ENCODE data around the gene FAM120AOS.
"Not testable (repeated sequence)": the region's sequence is repeated elsewhere in the genome, so short reads cannot be mapped to it uniquely, and the experiment has no call there.

The FAM120AOS gene

DNA sequence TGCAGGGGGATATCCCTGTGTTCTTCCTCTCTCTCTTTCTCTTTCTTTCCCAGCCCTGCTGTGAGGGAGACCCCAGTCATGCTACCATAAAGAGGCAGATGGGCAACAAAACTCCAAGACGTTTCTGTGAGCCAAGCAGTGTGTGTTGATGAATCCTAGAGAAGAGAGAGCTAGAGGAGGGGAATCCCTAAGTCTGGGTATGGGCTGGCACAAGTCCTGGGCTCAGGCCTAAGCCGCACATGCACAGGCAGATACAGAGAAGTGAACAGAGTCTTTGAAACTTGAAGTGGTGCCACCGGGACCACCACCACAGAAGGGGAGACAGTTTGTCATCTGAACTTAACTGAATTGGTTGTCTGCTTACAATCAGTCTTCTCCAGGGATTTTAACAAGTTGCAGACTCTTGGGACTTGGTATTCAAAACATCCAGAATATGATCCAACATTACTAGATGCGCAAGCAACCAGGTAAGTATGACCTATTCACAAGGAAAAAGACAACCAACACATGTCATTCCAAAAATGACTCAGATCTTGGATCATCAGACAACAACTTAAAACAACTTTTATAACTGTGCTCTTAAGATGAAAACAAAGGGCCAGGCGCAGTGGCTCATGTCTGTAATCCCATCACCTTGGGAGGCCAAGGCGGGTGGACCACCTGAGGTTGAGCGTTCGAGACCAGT lies 12.3 kb downstream of the FAM120AOS start:
- no peak for DNase-seq (ENCODE audit: low read depth in 2 of 3, low spot score in 1 of 3)

- not testable (repeated sequence) for DNase-seq (ENCODE audit: low read depth in 2 of 3, low spot score in 1 of 3)
Measured at GRCh38 chr9:93439301-93439700, 14.1 kb downstream of the FAM120AOS start.

DNA sequence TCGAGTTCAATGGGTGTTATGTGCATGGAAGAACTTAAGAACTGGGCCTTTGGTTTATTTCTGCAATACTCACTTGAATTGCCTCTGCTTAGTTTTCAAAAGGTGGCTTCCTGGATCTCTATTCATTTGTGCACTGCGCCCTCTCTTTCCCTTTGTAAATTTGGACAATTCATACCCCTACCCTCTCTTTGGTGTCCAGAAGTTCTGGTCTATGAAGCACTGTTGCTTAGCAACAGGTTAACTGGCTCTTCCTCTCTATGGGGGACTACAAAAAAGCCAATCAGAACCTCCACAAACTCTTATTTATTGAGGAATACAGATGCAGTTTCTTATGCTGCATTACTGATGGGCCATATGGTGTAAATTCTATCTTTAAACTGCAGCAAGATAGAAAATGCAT lies 15.4 kb downstream of the FAM120AOS start:
- DNase-seq (ENCODE audit: low read depth in 2 of 3, low spot score in 1 of 3) = no peak

- DNase-seq (ENCODE audit: low read depth in 2 of 3, low spot score in 1 of 3) = no peak
Measured at GRCh38 chr9:93436655-93437407, 16.6 kb downstream of the FAM120AOS start.

- DNase-seq (ENCODE audit: low read depth in 2 of 3, low spot score in 1 of 3) = no peak
Measured at GRCh38 chr9:93436218-93436617, 17.2 kb downstream of the FAM120AOS start.

GRCh38 chr9:93435386-93435785 lies 18.0 kb downstream of the FAM120AOS start:
- no peak for DNase-seq (ENCODE audit: low read depth in 2 of 3, low spot score in 1 of 3)

- no peak for DNase-seq (ENCODE audit: low read depth in 2 of 3, low spot score in 1 of 3)
Measured at GRCh38 chr9:93434056-93434455, 19.3 kb downstream of the FAM120AOS start.

DNA sequence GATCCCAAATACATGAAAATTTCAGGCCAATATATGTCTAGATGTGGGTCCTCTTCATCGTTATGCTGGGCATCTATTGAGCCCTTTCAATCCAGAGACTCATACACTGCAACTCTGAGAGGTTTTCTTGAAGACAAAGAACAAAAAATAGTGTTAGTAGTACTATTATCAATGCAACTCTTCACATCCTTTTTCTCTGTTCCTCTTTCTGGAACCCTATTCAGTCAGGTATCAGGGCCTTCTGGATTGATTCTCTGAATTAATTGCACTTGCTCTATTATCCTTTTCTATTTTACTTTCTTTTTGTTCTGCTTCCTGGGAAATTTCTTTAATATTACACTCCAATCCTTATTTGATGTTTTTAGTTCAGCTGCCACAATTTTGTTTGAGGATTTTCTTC lies 20.4 kb downstream of the FAM120AOS start:
- DNase-seq (ENCODE audit: low read depth in 2 of 3, low spot score in 1 of 3) = no peak

- no peak for DNase-seq (ENCODE audit: low read depth in 2 of 3, low spot score in 1 of 3)
Measured at GRCh38 chr9:93431539-93432105, 21.8 kb downstream of the FAM120AOS start.

- DNase-seq (ENCODE audit: low read depth in 2 of 3, low spot score in 1 of 3) = no peak
Measured at GRCh38 chr9:93427655-93428379, 25.6 kb downstream of the FAM120AOS start.

DNA sequence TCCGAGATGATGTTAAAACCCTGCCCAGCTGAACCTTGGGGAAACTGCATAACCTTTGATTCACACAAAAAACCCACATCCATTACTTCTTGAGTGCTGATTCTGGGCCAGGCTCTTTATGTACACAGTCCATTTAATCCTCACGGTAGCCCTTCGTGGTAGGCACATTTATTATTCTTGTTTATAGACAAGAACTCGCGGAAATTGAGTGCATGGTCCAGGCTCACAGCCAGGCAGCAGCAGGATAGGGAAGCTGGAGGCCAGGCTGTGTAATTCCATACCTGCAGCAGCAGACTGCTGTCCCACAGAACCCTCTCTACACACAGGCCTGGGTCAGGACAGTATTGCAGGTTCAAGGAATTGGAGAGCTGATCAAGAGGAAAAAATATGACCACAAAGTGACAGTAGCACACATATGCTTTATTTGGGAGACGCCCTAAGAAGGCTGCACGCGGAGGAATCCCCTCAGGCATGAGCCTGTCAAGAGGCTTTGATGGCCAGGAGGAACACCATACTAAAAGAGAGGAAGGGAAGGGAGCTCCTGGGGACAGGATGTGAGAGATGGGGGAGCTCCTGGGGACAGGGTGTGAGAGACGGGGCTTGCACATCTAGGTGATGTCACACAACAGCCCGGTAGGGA lies 30.3 kb downstream of the FAM120AOS start:
- no peak for DNase-seq (ENCODE audit: low read depth in 2 of 3, low spot score in 1 of 3)

GRCh38 chr9:93419023-93419422 lies 34.4 kb downstream of the FAM120AOS start:
- DNase-seq (ENCODE audit: low read depth in 2 of 3, low spot score in 1 of 3) = no peak

GRCh38 chr9:93417538-93417937 lies 35.8 kb downstream of the FAM120AOS start:
- DNase-seq (ENCODE audit: low read depth in 2 of 3, low spot score in 1 of 3) = no peak

DNA sequence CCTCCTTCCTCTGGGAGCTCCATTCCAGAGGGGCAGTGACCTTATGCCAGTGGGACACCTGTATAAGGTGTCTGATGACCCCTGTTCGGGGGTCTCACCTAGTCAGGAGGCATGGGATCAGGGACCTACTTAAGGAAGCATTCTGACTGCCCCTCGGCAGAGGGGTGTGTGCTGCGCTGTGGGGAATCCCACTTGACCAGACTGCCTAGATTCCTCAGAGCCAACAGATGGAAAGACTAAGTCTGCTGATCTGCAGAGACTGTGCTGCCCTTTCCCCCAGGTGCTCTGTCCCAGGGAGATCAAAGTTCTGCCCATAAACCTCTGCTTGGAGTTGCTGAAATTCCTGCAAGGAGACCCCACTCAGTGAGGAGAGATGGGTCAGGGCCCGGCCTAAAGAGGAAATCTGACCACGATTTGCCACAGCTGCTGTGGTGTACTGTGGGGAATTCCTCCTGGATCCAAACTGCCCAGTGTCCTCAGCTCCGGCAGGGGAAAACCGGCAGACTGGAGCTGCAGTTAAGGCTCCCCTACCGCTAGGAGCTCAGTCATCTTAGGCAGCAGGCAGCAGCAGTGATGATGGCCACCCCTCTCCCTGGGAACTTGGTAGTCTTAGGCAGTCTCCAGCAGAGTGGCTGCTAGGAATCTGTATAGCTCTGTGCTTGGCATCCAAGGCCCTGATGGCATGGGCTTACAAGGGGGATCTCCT lies 36.7 kb downstream of the FAM120AOS start:
- DNase-seq (ENCODE audit: low read depth in 2 of 3, low spot score in 1 of 3) = no peak

- no peak for DNase-seq (ENCODE audit: low read depth in 2 of 3, low spot score in 1 of 3)
Measured at GRCh38 chr9:93415176-93415690, 38.1 kb downstream of the FAM120AOS start.

DNA sequence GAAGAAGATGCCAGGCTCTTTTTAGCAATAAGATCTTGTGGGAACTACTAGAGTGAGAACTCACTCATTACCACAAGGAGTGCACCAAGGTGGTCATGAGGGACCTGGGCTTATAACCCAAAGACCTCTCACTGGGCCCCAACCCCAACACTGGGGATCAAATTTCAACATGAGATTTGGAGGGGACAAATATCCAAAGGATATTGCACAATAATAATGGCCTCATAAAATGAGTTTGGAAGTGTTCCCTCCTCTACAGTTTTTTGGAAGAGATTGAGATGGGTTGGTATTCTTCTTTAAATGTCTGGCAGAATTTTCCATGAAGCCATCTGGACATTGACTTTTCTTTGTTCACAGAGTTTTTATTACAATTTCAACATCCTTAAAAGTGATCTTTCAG lies 39.9 kb downstream of the FAM120AOS start:
- DNase-seq (ENCODE audit: low read depth in 2 of 3, low spot score in 1 of 3) = no peak

DNA sequence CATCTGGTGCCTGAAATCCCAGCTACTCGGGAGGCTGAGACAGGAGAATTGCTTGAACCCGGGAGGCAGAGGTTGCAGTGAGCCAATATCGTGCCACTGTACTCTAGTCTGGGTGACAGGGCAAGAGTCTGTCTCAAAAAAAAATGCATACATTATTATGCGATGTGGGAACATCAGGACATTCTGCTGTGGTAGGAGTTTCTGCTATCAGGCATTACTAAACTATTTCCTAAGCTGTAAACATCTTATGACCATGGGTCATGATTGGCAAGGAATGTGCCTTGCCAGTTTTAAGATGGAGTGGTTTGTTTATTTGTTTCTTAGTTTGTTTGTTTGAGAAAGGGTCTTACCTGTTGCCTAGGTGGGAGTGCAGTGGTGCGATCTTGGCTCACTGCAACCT lies 47.0 kb downstream of the FAM120AOS start:
- no peak for DNase-seq (ENCODE audit: low read depth in 2 of 3, low spot score in 1 of 3)

DNA sequence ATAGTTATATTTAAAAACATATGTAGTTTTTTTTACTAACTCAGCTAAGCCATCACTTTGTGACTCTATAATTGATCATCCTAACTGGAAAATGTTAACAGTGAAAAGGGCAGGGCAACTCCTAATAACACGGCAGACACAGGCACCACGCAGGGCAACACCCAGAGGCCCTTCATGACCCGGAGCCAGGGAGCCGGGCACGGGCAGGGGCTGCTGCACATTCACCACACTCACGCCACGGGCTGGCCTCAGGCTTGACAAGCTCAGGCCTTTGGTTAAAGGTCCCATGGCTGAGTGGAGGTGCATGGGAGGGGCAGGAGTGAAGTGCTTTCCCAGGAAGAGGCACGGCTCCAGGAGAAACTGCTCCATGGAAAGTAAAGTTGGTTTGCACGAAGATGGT lies 54.9 kb downstream of the FAM120AOS start:
- DNase-seq (ENCODE audit: low read depth in 2 of 3, low spot score in 1 of 3) = no peak

GRCh38 chr9:93397661-93398373 lies 55.6 kb downstream of the FAM120AOS start:
- DNase-seq (ENCODE audit: low read depth in 2 of 3, low spot score in 1 of 3) = no peak
